RPMI8226 (cell line): ENCODE data around the gene PCSK4.
"Not testable (repeated sequence)": the region's sequence is repeated elsewhere in the genome, so short reads cannot be mapped to it uniquely, and the experiment has no call there.

Experiments
- DNase-seq: peaks from one replicate; pipeline ENCODE4 v3.0.0-alpha.2; 2015

PCSK4 gene

GRCh38 chr19:1490311-1491113 is at the start of gene PCSK4:
PCSK4 (minus strand) TSS chr19:1490350; CDS start chr19:1490346, 4 bp downstream.
- peak; percentile 98 for DNase-seq

- not testable (repeated sequence) for DNase-seq
Measured at GRCh38 chr19:1539749-1540148, 49.6 kb upstream of the PCSK4 start.

GRCh38 chr19:1538978-1539377 is 48.8 kb upstream of the PCSK4 start:
- no peak for DNase-seq

GRCh38 chr19:1535699-1536098 is 45.5 kb upstream of the PCSK4 start:
- not testable (repeated sequence) for DNase-seq

- DNase-seq: no peak
Measured at GRCh38 chr19:1534972-1535371, 44.8 kb upstream of the PCSK4 start.

GRCh38 chr19:1533510-1534150 is 43.5 kb upstream of the PCSK4 start:
- DNase-seq: no peak

- DNase-seq: no peak
Measured at GRCh38 chr19:1532003-1532402, 41.9 kb upstream of the PCSK4 start.

- DNase-seq: no peak
Measured at GRCh38 chr19:1531587-1531986, 41.4 kb upstream of the PCSK4 start.

GRCh38 chr19:1530856-1531255 is 40.7 kb upstream of the PCSK4 start:
- not testable (repeated sequence) for DNase-seq

GRCh38 chr19:1529430-1529816 is 39.3 kb upstream of the PCSK4 start:
- DNase-seq: no peak

GRCh38 chr19:1528596-1529429 is 38.7 kb upstream of the PCSK4 start:
- no peak for DNase-seq

GRCh38 chr19:1527650-1528309 is 37.6 kb upstream of the PCSK4 start:
- DNase-seq: no peak

GRCh38 chr19:1526979-1527649 is 37.0 kb upstream of the PCSK4 start:
- no peak for DNase-seq

GRCh38 chr19:1526066-1526778 is 36.1 kb upstream of the PCSK4 start:
- DNase-seq: no peak

- DNase-seq: no peak
Measured at GRCh38 chr19:1525343-1525742, 35.2 kb upstream of the PCSK4 start.

GRCh38 chr19:1524972-1525325 is 34.8 kb upstream of the PCSK4 start:
- DNase-seq: no peak

GRCh38 chr19:1524287-1524971 is 34.3 kb upstream of the PCSK4 start:
- DNase-seq: no peak

GRCh38 chr19:1523412-1524286 is 33.5 kb upstream of the PCSK4 start, which contains the start of gene PLK5:
PLK5 (plus strand) TSS chr19:1524077; CDS start chr19:1526997, 2,920 bp downstream.
- DNase-seq: no peak

- DNase-seq: no peak
Measured at GRCh38 chr19:1522838-1523237, 32.7 kb upstream of the PCSK4 start.

- DNase-seq: no peak
Measured at GRCh38 chr19:1522061-1522460, 31.9 kb upstream of the PCSK4 start.
